ENCODE results near the gene LPP. TPM values are rescaled to one million over a fixed set of nuclear protein-coding genes. Genes with fewer than 3 reads are reported as not detected.

Gene LPP
- total and polyA plus RNA-seq, 5 donors: 14.5 to 205 (median 159) TPM

DNA sequence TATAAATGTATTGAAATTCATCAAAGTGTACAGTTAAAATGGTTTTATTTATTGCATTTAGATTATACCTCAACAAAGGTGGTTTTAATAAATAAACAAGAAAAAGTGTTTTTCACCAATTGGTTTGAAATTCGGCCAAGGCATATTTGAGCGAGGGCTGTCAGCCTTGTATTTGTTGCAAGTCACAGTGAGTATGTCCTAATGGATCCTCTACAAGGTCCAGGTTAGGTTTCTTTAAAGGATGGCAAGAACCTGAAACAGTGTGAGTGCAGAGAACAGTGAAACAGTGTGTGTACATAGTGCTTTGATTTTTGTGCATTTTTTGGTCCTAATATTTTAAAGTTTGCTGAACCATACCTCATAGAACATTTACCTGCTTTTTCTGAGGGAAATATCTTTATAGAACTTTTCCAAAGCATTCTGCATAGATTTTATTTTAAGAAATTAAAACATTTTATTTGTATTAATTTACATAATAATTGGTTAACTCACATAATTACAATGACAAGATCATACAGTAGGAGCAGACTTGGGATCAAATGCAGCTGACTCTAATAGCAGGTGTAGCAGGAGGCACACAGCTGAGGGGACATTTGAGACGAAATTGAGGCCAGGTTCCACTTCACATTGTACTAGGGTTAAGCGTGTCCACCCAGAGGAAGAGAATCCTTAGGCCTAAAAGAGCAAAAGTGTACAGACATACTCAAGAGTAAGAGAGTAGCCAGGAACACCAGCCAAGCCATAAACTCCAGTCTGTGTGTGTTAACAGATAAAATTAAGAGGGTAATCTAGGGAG is 589.0 kb downstream of the LPP start:
- Histone ChIP-seq H3K4me3 (ENCODE audit: low read length) (no peak overlapping the region), H3K27ac (ENCODE audit: low read length) (no peak overlapping the region), H3K27me3 (ENCODE audit: control insufficient read depth, insufficient read depth) (no peaks in the 10 kb centered on the region), H3K4me1 (ENCODE audit: control insufficient read depth, insufficient read depth, low read length) (peaks cover 4% of the 10 kb centered on the region), H3K9me3 (ENCODE audit: control insufficient read depth, low read length) (no peaks in the 10 kb centered on the region)
- WGBS: 92% methylated on average over 4 of the region's 4 CpGs
- no peak for DNase-seq
- intact Hi-C loops (cut with DNase I): no loop called here
- ATAC-seq: no peak

DNA sequence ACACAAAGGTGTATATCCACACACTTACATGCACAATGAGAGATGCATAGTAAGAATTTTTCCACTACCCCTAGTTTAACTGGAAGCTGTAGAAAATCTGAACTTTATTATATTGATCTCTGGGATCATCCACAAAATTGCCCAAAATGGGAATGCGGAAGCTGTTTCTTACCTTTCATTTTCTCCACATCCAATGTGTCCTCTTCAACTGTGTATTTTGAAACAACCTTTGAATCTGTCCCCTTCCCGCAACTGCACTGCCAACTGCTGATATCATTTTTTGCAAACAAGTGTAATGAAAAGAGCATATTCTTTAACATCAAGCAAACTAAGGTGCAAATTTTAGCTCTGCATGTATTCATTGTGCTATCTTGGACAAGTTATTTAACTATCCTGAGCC is 590.2 kb downstream of the LPP start:
- 100% methylated on average over 2 of the region's 2 CpGs for WGBS
- Histone ChIP-seq H3K4me1 (ENCODE audit: control insufficient read depth, insufficient read depth, low read length) (peaks cover 4% of the 10 kb centered on the region), H3K4me3 (ENCODE audit: low read length) (no peak overlapping the region), H3K9me3 (ENCODE audit: control insufficient read depth, low read length) (no peaks in the 10 kb centered on the region), H3K27ac (ENCODE audit: low read length) (no peak overlapping the region), H3K27me3 (ENCODE audit: control insufficient read depth, insufficient read depth) (no peaks in the 10 kb centered on the region)
- intact Hi-C loops (cut with DNase I): no loop called here
- ATAC-seq: no peak
- no peak for DNase-seq

DNA sequence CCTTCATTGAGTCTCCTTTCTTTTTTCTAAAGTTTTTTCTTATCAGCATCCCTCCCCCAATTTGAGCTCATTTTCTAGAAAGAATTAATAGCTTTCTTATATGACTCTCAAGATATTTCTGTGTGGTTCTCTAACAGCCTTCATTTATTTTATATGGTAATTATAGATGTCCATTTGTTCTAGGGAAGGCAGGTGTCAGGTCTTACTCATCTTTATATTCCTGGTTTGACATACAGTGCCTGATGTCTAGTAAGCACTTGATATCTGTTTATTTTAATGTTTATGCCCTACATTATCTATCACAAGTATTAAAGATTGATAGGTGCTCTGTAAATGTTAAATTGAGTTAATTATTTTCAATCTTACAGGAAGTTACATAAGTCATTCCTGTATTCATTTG is 591.1 kb downstream of the LPP start:
- no peak overlapping the region for H3K27ac ChIP-seq (ENCODE audit: low read length)
- H3K27me3 ChIP-seq (ENCODE audit: control insufficient read depth, insufficient read depth): no peaks in the 10 kb centered on the region
- H3K9me3 ChIP-seq (ENCODE audit: control insufficient read depth, low read length): no peaks in the 10 kb centered on the region
- ATAC-seq (no peak), DNase-seq (no peak)
- H3K4me3 ChIP-seq (ENCODE audit: low read length): no peak overlapping the region
- peaks cover 4% of the 10 kb centered on the region for H3K4me1 ChIP-seq (ENCODE audit: control insufficient read depth, insufficient read depth, low read length)
- intact Hi-C loops (cut with DNase I): no loop called here

DNA sequence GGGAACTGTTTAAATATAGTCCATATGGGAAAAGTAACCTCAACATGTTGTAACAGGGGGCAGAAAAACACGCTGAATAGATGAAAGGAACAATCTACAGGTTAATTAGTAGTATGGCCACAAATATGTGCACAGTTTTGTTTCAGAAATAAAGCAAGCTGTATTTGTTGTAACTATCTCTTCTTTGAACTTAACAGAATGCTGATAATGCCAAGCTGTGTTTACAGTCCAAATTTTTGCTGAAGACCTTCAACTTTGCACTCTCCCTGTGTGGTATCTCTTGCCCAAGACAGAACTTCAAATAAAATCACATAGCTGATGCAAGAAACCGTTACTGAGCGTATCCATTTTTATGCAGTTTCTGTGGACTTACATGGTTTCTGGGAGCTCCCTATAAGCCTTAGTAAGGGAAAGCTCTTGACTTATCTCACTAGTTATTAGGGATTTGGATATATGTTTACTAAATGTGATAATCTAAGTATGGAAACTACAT is 592.4 kb downstream of the LPP start:
- no peak for DNase-seq
- ATAC-seq: no peak
- Histone ChIP-seq H3K9me3 (ENCODE audit: control insufficient read depth, low read length) (no peaks in the 10 kb centered on the region), H3K4me3 (ENCODE audit: low read length) (no peak overlapping the region), H3K27me3 (ENCODE audit: control insufficient read depth, insufficient read depth) (no peaks in the 10 kb centered on the region), H3K4me1 (ENCODE audit: control insufficient read depth, insufficient read depth, low read length) (peaks cover 4% of the 10 kb centered on the region), H3K27ac (ENCODE audit: low read length) (no peak overlapping the region)
- intact Hi-C loops (cut with DNase I): no loop called here
- 88% methylated on average over 3 of the region's 3 CpGs for WGBS

DNA sequence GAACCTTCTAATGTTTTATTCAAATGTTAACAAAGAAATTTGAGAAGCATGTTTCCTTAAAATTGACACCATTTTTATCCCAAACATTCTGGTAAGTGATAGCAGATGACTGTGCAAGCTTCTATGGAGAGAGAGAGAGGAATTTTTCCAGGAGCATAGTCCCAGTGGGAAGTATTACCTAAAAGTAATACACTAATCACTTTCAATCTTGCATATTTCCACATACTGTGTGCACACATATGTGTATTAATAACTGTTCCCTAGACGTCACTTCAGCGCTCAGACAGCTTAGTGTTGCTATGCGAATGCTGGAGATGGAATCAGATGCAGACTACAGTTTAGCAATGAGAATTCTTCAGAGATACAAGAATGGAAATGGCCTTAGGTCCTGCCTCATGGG is 593.5 kb downstream of the LPP start:
- DNase-seq: no peak
- ATAC-seq: no peak
- Histone ChIP-seq H3K27me3 (ENCODE audit: control insufficient read depth, insufficient read depth) (no peaks in the 10 kb centered on the region), H3K4me3 (ENCODE audit: low read length) (no peak overlapping the region), H3K9me3 (ENCODE audit: control insufficient read depth, low read length) (no peaks in the 10 kb centered on the region), H3K27ac (ENCODE audit: low read length) (no peak overlapping the region), H3K4me1 (ENCODE audit: control insufficient read depth, insufficient read depth, low read length) (peaks cover 4% of the 10 kb centered on the region)
- 62% methylated on average over 3 of the region's 3 CpGs for WGBS
- intact Hi-C loops (cut with DNase I): no loop called here

DNA sequence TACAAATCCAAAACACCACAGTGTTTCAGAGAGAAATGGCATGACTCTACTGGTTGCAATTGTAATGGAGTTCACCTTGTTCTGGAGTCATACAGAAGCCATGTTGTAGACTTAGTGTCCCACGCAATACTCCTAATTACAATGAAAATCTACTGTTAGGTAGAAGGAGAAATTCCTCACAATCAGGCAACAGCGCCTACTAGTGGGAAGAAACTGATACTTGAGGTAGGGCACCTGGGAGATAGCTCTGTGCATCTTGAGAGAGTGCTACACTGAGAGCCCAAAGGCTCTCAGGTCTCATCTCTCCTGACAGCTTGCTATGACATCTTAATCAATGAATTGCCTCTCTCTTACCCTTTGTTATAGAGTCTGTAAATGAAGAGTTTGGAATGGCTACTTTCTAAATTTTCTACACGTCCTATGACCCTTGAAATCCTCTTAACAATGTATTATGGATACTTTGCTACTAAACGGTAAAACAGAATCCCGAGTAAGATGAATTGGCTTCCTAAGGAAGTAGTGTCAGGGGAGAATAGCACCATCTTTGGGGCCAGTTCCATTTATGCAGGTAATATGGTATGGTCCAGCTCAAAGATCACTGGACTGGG is 595.2 kb downstream of the LPP start:
- H3K27me3 ChIP-seq (ENCODE audit: control insufficient read depth, insufficient read depth): no peaks in the 10 kb centered on the region
- H3K9me3 ChIP-seq (ENCODE audit: control insufficient read depth, low read length): no peaks in the 10 kb centered on the region
- no peak overlapping the region for H3K4me3 ChIP-seq (ENCODE audit: low read length)
- intact Hi-C loops (cut with DNase I): no loop called here
- WGBS: 79% methylated on average over 5 of the region's 5 CpGs
- H3K4me1 ChIP-seq (ENCODE audit: control insufficient read depth, insufficient read depth, low read length): peaks cover 3% of the 10 kb centered on the region
- no peak overlapping the region for H3K27ac ChIP-seq (ENCODE audit: low read length)
- ATAC-seq (peak in 1 of 2 donors; percentile 37), DNase-seq (no peak)

DNA sequence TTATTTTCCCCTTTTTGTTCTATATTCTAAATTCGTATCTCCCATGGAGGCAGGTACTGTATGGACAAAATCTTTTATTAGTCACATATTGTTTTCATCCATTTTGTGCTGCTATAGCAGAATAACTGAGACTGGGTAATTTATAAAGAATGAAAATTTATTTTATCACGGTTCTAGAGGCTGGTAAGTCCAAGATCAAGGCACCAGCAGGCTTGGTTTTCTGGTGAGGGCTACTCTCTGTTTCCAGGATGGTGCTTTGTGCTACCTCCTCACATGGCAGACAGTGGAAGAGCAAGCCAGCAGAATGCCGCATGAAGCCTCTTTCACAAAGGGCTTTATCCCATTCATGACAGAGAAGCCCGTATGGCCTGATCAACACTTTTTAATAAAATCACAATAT is 595.9 kb downstream of the LPP start:
- H3K27ac ChIP-seq (ENCODE audit: low read length): no peak overlapping the region
- no peak overlapping the region for H3K4me3 ChIP-seq (ENCODE audit: low read length)
- H3K27me3 ChIP-seq (ENCODE audit: control insufficient read depth, insufficient read depth): no peaks in the 10 kb centered on the region
- H3K9me3 ChIP-seq (ENCODE audit: control insufficient read depth, low read length): no peaks in the 10 kb centered on the region
- 88% methylated on average over 4 of the region's 4 CpGs for WGBS
- DNase-seq: no peak
- H3K4me1 ChIP-seq (ENCODE audit: control insufficient read depth, insufficient read depth, low read length): peaks cover 3% of the 10 kb centered on the region
- no peak for ATAC-seq
- intact Hi-C loops (cut with DNase I): no loop called here

DNA sequence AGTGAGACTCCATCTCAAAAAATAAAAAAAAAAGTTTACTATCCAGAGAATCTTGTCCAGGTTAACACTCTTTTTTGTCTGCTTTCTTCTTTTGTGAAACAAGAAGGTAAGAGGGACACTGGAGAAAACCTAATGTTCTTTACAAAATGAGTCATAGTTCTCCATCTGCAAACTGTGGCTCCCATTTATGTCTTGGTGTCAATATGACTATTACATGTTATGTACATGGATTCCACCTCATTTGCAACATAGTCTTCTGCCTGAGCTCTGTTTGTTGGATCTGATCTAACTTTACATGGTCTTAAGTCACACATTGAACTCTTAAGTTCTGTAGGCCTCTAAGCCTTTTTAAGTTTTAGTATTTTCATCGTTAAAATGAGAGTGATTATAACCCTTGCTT is 596.7 kb downstream of the LPP start:
- DNase-seq (no peak), ATAC-seq (no peak)
- Histone ChIP-seq H3K9me3 (ENCODE audit: control insufficient read depth, low read length) (no peaks in the 10 kb centered on the region), H3K4me3 (ENCODE audit: low read length) (no peak overlapping the region), H3K4me1 (ENCODE audit: control insufficient read depth, insufficient read depth, low read length) (peaks cover 3% of the 10 kb centered on the region), H3K27ac (ENCODE audit: low read length) (no peak overlapping the region), H3K27me3 (ENCODE audit: control insufficient read depth, insufficient read depth) (no peaks in the 10 kb centered on the region)
- WGBS: 80% methylated on average over 1 of the region's 1 CpG
- intact Hi-C loops (cut with DNase I): no loop called here

DNA sequence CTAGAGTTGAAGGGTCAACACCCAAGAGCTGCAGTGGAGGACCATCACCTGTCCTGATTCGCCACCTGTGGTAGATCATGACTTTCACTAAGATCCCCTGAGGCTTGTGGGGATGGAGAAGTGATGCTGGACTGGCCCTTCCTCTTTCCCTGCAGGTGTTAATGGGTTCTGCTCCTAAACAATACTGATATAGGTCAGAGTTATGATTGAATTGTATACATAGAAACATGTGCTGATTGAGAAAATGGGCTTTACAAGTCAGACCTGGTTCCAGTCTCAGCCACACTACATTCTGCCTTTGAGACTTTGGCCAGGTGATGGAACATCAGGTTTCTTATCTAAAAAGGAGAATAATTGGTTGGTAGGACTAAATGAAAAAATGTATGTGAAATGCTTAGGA is 598.9 kb downstream of the LPP start:
- intact Hi-C loops (cut with DNase I): no loop called here
- Histone ChIP-seq H3K9me3 (ENCODE audit: control insufficient read depth, low read length) (no peaks in the 10 kb centered on the region), H3K4me1 (ENCODE audit: control insufficient read depth, insufficient read depth, low read length) (peaks cover 3% of the 10 kb centered on the region), H3K27me3 (ENCODE audit: control insufficient read depth, insufficient read depth) (no peaks in the 10 kb centered on the region), H3K27ac (ENCODE audit: low read length) (peak overlapping the region; percentile 13), H3K4me3 (ENCODE audit: low read length) (no peak overlapping the region)
- WGBS: 95% methylated on average over 1 of the region's 1 CpG
- no peak for DNase-seq
- ATAC-seq: no peak

DNA sequence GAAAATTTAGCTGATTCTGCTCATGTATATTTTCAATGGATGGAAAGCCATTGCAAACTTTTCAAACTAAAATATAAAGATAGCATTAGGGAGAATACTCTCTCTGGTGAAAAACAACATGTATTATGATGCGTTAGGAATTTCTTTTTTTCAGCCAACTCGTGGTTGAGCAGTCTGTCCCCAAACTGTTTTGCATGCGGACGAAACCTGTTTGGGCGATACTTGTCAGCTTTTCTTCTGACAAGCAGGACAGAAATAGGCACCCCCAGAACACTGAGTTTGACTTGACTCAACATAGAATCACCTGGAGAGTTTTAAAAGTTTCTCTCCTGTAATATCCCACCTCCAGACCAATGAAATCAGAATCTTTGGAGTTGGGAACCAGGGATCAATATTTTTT is 600.3 kb downstream of the LPP start:
- DNase-seq: no peak
- no peak overlapping the region for H3K27ac ChIP-seq (ENCODE audit: low read length)
- WGBS: 83% methylated on average over 5 of the region's 5 CpGs
- intact Hi-C loops (cut with DNase I): no loop called here
- no peak overlapping the region for H3K4me3 ChIP-seq (ENCODE audit: low read length)
- H3K9me3 ChIP-seq (ENCODE audit: control insufficient read depth, low read length): no peaks in the 10 kb centered on the region
- H3K4me1 ChIP-seq (ENCODE audit: control insufficient read depth, insufficient read depth, low read length): peaks cover 3% of the 10 kb centered on the region
- ATAC-seq: no peak
- no peaks in the 10 kb centered on the region for H3K27me3 ChIP-seq (ENCODE audit: control insufficient read depth, insufficient read depth)

DNA sequence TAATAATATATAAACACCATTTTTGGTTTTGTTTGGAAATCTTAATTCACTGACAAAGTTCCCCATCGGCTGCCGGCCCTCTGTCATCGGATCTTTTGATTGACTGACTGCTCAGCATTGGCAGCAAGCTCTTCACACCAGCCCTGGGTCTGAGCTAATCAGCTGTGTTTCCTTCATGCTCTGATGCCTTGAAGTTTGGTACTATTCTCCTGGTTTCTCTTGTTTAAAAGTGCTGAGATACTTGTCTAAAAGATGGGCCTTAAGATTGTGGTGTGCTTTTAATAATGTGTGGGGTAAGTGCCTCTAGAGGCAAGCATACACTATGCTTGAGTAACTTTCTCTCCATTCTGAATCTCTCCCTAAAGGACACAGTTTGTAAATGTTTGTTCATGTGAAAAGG is 602.3 kb downstream of the LPP start:
- DNase-seq (no peak), ATAC-seq (no peak)
- Histone ChIP-seq H3K27ac (ENCODE audit: low read length) (no peak overlapping the region), H3K4me1 (ENCODE audit: control insufficient read depth, insufficient read depth, low read length) (peaks cover 3% of the 10 kb centered on the region), H3K4me3 (ENCODE audit: low read length) (no peak overlapping the region), H3K27me3 (ENCODE audit: control insufficient read depth, insufficient read depth) (no peaks in the 10 kb centered on the region), H3K9me3 (ENCODE audit: control insufficient read depth, low read length) (no peaks in the 10 kb centered on the region)
- intact Hi-C loops (cut with DNase I): no loop called here
- WGBS: 92% methylated on average over 3 of the region's 3 CpGs
